ENCODE measurements around the gene CRACDL.

CRACDL gene, protein sequence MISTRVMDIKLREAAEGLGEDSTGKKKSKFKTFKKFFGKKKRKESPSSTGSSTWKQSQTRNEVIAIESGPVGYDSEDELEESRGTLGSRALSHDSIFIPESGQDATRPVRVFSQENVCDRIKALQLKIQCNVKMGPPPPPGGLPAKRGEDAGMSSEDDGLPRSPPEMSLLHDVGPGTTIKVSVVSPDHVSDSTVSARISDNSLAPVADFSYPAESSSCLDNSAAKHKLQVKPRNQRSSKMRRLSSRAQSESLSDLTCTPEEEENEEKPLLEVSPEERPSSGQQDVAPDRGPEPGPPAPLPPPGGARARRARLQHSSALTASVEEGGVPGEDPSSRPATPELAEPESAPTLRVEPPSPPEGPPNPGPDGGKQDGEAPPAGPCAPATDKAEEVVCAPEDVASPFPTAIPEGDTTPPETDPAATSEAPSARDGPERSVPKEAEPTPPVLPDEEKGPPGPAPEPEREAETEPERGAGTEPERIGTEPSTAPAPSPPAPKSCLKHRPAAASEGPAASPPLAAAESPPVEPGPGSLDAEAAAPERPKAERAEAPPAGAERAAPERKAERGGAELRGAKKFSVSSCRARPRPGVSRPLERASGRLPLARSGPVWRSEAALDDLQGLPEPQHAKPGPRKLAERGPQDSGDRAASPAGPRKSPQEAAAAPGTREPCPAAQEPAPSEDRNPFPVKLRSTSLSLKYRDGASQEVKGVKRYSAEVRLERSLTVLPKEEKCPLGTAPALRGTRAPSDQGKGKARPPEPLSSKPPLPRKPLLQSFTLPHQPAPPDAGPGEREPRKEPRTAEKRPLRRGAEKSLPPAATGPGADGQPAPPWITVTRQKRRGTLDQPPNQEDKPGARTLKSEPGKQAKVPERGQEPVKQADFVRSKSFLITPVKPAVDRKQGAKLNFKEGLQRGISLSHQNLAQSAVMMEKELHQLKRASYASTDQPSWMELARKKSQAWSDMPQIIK

DNA sequence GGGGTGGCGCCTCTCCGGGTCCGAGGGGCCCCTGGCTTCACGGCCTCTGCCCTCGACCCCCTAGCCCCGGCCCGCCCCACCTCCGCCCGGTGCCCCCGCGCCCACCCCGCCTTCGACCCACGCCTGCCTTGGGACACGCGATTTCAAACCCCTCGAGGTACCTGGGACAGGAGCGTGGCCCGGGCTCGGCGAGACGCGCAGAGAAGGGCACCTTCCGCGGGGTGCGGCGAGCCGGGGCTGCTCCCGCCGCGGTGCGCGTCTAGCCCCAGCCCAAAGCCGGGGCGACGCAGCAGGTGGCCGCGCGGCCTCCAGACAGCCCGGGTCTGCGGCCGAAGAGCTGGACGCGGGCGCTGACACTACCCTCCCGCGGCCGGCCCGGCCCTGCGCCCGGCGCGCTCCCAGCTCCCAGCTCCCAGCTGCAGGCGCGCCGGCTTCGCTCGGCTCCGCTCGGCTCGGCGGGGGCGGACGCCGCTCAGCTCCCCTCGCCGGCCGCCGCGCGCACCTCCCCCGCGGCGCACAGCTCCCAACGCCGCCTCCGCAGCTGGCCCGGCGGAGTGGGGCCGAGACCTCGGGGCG, at the start of gene CRACDL:
TSS of gene CRACDL (minus strand) at position 449 of the 576 bp plus-strand sequence. CDS start 89,425 bp downstream, outside the sequence.
- DNase-seq = no peak

DNA sequence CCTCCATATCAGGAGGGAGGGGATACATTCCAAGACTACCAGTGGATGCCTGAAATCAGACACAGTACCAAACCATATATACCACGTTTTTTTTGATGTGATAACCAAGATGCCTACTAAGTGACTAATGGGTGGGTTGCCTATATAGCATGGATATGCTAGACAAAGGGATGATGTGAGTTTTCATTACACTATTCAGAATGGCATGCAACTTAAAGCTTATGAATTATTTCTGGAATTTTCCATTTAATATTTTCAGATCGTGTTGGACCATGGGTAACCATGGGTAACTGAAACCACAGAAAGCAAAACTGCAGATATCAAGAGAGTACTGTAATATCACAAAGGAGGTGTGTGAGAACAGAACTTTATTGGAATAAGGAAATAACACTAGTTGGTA, 39.6 kb upstream of the CRACDL start:
- no peak for DNase-seq

DNA sequence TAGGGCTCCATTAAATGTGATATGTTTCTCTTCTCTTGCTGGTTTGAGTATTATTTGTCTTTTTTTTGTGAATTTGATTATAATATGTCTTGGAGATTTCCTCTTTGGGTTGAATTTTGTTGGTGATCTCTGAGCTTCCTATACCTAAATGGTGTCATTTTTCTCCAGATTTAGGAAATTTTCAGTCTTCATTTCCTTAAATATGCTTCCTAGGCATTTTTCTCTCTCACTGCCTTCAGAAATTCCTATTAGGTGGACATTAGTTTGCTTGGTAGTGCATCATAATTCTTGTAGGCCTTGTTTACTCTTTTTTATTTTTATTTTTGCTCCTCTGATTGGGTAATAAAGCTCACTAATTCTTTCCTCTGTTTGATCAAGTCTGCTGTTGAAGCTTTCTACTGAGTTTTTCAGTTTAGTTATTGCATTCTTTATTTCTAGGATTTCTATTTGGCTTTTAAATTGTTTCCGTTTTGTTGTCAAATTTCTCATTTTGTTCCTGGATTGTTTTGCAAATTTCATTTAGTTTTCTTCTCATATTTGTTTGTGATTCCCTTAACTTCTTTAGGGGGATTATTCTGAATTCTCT, 36.6 kb upstream of the CRACDL start:
- DNase-seq = no peak

GRCh38 chr2:98959810-98960507, 23.9 kb upstream of the CRACDL start:
- DNase-seq = no peak

DNA sequence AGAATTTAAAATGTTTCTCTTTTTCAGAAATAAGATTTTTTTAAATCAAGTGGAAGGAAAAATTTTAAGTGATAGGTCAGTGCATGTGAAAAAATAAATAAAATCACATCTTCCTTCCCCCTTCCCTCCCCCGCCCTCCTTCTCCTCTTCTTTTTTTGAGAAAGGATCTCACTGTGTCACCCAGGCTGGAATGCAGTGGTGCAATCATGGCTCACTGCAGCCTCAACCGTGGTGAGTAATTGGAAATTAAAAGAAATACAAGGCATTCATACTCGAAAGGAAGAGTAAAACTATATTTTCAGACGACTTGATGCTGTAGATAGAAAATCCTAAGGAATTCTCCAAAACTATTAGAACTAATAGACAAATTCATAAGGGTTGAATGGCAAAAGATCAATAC, 16.9 kb upstream of the CRACDL start:
- no peak for DNase-seq

- no peak for DNase-seq
These were observed 13.1 kb upstream of the CRACDL start for GRCh38 chr2:98948956-98949739.

- DNase-seq = no peak
These were observed 11.5 kb upstream of the CRACDL start for GRCh38 chr2:98947554-98947953.

DNA sequence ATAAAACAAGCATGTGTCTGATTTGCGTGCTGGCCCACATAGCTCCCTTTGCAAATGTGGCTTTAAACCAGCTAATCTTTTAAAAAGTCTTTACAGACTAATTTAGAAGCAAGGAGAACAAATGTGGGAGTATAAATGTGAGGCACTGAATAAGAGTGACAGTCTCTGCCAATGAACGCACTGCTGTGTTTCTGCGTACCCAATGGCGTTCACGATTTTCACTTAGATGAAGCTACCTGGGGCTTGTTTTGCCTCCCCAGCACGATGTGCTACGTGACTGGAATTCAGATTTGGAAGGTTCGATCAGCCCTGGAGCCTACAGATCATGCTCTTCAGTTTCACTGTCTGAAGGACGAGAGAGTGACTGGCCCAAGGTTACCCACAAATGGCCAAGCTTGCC, 10.8 kb upstream of the CRACDL start:
- DNase-seq = no peak

- DNase-seq = no peak
These were observed 8.8 kb upstream of the CRACDL start for GRCh38 chr2:98944775-98945174.

DNA sequence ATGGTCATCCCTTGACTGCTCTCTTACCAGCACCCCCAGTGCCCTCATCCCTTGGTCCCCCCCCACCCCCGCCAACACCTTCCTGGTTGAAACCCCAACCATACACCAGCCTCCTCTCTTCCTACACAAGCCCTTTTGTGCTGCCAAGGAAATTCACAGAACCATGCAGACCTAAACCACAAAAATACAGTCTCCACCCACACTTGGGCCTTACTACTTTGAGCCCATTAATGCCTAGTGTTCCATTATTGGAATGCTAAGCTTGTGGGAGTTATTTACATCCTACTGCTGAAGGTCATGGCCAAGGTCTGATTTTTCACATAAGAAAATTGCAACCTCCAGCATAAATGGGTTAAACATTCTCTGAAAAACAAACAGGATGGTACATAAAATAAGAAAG, 4.1 kb upstream of the CRACDL start:
- no peak for DNase-seq

DNA sequence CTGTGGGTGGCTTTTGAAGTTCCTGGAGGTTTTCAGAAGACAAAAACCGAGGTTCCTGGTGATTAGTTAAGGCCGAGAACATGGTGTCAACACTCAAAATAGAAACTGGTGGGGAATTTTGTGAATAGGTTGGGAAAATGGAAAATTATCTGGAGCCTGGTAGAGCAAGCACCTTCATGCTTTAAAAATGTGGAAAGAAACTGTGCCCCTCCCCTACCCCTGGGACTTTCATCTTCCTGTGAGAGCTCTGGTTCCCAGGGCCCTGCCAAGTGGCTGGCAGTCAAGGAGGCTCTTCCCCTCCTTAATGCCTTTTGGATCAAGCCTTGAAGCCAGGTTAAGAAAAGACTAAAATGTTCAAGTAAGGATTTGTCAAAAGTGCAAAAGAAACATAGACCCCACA, 1.9 kb upstream of the CRACDL start:
- DNase-seq = no peak

DNA sequence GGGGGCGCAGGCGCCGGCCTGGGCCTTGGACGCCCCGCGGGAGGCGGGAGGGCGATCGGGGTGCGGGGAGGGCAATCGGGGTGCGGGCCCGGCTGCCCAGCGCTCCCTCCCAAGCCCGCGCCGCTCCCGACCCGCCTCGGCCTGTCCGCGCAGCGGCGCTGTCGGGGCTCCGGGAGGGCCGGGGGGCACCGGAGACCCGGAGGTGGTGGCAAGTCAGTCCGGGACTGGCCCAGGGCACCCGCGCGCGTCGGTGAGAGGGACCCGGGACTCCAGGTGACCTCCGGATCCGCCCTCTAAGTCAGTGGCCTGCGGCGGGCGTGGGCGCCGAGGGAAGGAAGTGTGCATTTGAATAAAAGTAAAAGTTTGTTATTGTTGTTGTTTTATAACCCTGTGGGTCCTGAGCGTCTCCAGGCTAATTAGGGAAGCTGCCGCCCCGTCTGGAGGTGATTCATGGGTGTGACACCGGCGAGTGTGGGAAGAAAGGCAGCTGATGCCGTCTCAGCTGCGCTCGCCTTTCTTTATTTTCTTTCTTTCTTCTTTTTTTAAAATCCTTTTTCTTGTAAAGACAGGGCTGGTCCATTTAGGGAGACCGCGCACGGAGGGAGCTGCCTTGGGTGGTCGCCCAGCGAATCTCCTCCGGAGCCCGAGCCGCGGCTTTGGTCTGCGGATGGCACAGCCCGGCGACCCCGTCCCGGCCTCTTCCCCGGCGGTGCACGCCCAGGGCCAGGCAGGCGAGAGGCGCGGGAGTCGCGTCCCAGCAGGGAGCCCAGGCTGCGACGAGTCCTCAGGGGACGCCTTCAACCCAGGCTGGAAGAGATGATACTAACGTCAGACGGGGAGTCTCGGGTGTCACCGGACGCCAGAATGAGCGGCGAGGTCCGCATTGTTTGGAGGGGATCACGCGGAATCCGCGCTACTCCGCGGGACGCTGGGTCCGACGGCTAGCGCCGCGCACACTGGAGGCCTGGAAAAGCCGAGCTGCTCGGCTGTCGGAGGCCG, 627 bp upstream of the CRACDL start:
- DNase-seq = peak in 1 of 2 donors; percentile 3

GRCh38 chr2:98935111-98935770, 784 bp downstream of the CRACDL start:
- DNase-seq = no peak

DNA sequence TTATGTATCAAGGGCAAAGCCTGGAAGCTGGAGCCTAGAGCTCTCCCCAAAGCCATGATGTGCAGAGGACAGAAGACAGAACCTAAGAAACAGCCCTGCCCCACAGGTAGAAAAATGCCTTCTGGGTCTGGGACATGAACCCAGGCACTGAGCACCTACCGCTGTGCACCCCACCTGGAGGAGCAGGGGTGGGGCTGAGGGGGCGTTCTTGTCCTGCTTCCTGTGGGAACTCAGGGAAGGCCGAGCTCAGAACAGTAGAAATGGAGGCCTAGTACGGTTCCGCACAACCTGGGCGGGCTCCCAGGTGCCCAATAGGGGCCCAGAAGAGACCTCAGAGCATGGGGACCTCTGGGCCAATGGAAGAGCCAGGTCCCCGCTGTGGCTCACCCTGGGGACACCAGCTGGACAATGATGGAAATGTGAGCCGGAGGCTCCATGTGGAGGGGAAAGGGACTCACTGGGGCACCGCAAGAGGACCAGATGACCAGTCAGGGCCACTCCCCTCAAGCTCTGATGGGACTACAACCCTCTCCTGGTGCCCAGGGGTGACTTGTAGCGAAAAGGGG, 3.2 kb downstream of the CRACDL start:
- no peak for DNase-seq

DNA sequence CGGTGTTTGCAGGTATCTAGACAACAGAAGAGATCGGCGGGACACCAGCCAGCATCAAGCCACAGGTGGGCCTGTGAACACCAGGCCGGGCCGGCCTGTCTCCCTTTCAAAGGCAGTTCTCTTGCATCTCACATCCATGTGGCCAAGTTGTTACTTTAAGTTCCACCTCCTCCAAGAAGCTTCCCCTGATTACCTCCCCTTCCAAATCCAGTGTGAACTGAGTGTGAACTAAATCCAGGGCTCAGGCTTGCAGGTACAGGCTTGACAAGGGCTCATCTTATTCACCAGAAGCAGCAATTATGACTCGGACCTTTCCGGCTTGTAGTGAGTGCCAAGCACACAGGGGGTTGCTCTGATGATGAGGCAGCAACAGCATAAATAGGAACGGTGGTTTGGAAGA, 3.9 kb downstream of the CRACDL start:
- DNase-seq = no peak

GRCh38 chr2:98931596-98931995, 4.4 kb downstream of the CRACDL start:
- no peak for DNase-seq

DNA sequence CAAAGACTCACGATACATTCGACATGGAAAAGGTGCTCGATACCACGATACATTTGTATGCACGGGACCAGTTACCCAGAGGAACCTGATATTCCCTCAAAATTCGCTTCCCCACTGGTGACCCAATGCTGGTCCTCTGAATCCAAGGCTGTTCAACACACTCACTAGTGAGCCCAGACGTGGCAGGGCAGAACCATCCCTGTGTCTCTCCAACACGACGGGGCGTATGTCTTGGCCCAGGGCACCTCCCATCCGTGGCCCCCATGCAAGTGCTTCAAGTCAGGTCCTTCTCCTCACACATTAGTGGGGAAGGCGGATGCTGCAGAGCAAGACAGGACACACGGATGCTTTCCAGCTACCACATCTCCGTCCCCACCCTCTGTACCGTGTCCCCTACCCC, 6.1 kb downstream of the CRACDL start:
- no peak for DNase-seq

GRCh38 chr2:98928242-98928641, 7.8 kb downstream of the CRACDL start:
- no peak for DNase-seq

DNA sequence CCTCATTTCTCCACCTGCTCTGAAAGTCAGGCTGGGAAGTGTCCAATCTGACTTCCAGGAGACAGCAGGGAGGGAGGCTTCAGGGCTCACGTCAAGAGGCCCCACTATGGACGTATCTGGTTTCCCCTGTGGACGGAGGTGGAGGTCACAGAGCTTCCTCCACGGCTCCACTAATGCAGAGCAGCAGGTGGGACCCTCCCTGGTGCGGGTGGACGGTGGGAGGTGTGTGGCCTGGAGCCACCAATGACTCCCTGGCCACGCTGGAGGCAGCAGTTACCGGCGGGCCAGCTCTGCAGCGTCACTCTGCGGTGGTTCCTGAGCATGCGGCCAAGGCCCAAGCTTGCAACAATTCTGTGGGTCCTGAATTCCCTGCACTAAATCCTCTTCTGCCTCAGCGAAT, 9.0 kb downstream of the CRACDL start:
- DNase-seq = no peak

Data from CD4-positive, alpha-beta T cell treated with Interferon alpha-2 for 1 hour (primary cell).